SK-N-DZ (cell line): Measurements from ENCODE around the gene AMDHD2.
A peak's percentile ranks its signal among the peaks of the same experiment; 100 is the strongest.
"Not testable (repeated sequence)": the region's sequence is repeated elsewhere in the genome, so short reads cannot be mapped to it uniquely, and the experiment has no call there.

ENCODE experiments used
- DNase-seq: peaks from one replicate; pipeline ENCODE4 v3.0.0-alpha.2; 2015; ENCODE audit warnings: low spot score

AMDHD2 gene

GRCh38 chr16:2532494-2533141, 12.4 kb downstream of the AMDHD2 start:
- peak; percentile 58 for DNase-seq

GRCh38 chr16:2533142-2533755, 13.1 kb downstream of the AMDHD2 start:
- not testable (repeated sequence) for DNase-seq

DNA sequence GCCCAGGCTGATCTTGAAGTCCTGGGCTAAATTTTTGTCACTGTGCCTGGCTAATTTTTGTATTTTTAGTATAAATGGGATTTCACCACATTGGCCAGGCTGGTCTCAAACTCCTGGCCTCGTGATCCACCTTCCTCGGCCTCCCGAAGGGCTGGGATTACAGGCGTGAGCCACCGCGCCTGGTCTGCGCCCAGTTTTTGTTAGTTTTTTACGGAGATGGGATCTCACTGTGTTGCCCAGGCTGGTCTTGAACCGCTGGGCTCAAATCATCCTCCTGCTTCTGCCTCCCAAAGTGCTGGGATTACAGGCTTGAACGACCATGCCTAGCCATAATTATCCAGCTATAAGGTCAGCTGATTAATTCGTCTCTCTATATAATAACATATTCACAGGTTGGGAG, 13.7 kb downstream of the AMDHD2 start:
- DNase-seq = no peak

- DNase-seq = not testable (repeated sequence)
Observed at GRCh38 chr16:2534335-2534734, 14.2 kb downstream of the AMDHD2 start.

DNA sequence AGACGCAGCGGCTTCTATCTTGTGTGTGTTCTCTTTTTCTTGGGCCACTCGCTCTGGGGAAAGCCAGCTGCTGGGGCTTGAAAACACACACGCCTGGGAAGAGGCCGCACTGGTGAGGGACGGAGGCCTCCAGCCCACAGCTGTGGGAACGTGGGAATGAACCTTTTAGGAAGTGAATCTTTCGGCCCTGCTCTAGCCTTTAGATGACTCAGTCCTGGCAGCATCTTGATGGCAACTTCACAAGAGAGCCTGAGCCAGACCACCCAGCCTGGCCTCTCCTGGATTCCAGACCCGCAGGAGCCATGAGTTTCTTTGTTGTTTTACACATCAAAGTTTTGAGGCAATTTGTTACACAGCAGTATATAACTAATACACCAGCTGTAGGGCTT, 15.4 kb downstream of the AMDHD2 start:
- DNase-seq = no peak

DNA sequence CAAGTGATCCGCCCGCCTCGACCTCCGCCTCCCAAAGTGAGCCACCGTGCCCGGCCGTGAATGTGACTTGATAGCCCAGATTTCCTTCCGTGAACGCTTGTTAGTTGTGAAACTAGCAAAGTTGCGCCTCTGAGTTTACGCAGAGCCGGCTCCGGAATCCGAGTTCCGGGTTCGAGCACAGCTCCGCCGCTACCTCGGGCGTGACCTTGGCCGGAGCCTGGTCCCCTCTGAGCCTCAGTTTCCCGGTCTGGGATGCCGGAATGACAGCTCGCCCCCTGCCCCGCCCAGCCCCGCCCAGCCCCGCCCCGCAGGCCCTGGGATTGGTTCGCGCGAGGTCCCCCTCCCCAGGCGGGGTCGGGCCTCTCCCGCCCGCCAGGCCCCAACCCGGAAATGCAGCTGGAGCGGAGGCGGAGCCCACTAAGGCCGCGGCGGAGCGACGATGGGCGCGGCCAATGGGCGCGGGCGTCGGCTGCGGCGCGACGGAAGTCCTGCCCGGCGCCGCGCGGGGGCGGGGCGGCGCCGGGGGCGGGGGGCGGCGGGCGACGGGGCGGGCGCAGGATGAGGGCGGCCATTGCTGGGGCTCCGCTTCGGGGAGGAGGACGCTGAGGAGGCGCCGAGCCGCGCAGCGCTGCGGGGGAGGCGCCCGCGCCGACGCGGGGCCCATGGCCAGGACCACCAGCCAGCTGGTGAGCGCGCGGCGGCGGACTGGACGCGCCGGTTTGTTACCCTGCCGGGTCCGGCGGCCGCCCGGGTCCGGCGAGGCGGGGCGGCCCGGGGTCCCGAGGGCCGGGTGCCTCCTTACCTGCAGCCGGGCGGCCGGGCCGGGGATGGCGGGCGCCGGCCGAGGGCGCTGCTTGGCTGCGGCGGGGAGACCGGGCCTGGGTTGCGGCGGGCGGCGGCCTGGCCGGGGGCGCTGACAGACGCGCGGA, 17.5 kb downstream of the AMDHD2 start, which contains the start of gene PDPK1:
TSS of gene PDPK1 (plus strand) at position 571 of the 929 bp plus-strand sequence. CDS start at position 663, 92 bp downstream.
- peak; percentile 92 for DNase-seq

DNA sequence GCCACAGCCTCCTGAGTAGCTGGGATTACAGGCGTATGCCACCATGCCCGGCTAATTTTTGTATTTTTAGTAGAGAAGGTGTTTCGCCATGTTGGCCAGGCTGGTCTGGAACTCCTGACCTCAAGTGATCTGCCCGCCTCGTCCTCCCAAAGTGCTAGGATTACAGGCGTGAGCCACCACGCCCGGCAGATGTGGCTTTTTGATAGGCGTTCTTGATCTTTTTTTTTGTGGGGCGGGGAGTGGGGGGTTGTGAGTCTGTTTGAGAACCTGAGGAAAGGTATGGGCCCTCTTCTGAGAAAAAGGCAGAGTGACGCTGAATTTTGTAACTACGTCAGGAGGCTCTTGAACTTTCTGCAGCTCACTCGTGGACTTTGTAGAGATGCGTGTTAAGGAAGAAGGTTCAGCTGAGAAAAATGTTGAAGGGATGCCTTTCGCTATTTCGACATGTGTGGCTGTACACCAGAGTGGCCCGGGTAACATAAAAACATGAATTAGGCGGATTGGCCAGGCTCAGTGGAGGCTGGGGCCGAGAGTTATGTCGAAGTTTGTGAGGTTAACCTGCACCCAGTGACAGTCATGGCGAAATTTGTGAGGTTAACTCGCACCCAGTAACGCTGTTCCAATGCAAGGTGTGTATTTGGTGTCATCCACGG, 19.1 kb downstream of the AMDHD2 start:
- not testable (repeated sequence) for DNase-seq

DNA sequence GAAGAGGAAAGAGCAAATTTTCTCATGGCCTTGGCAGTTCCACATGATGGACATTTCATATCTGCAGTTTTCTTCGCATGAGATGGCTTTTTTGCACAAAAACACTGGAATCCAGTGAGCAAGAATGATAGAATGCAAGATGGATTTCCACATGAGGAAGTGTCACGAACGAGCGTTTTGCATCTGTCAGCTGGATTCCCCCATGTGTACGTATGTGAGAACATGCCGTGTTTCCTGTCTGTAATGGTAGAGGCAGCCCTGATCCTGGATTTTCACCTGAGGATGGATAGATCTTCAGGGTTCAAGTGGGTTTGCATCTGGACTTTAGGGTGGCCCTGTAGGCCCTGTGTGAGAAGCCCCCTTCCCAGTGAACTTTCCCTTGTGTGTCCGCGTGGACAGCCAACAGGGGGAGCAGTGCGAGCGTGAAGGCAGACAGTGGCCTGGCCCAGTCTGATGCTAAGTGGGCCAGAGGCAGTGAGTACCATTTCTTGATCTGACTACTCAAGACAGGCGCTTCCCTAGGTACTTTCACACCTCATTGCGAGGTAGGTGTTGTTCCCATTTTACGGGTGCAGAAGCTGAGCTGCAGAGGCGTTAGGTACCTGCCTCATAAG, 19.8 kb downstream of the AMDHD2 start:
- not testable (repeated sequence) for DNase-seq

DNA sequence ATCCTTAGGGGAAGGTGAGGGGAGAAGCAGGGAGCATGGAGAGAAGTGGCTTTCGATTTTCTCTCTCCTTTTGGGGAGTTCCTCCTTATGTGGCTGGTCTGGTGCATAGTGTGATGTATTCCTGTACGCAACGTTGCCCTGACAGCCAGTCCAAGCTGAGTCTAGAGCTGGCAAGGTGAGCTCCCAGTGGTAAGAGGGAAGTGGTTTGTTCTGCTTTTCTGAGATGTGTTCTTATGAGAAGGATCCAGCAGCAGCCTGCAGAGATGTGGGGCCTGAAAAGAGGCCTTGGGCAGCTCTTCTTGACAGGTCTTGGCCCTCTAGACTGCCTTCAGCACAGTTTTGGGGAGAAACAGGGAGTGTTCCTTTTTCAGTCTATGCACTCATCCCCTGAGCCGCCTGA, 20.7 kb downstream of the AMDHD2 start:
- not testable (repeated sequence) for DNase-seq

- DNase-seq = not testable (repeated sequence)
Observed at GRCh38 chr16:2541409-2541808, 21.2 kb downstream of the AMDHD2 start.

DNA sequence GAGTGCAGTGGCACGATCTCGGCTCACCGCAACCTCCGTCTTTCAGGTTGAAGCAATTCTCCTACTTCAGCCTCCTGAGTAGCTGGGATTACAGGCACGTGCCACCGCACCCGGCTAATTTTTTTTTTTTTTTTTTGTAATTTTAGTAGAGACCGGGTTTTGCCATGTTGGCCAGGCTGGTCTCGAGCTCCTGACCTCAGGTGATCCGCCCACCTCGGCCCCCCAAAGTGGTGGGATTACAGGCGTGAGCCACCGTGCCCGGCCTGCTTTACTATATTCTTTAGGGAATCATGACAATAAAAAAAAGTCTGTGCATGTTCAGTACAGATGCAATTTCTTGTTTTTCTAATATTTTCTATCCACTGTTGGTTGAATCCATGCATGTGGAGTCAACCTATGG, 23.6 kb downstream of the AMDHD2 start:
- not testable (repeated sequence) for DNase-seq

- not testable (repeated sequence) for DNase-seq
Observed at GRCh38 chr16:2550283-2550878, 30.2 kb downstream of the AMDHD2 start.

GRCh38 chr16:2551420-2551889, 31.3 kb downstream of the AMDHD2 start:
- not testable (repeated sequence) for DNase-seq

GRCh38 chr16:2554709-2555425, 34.7 kb downstream of the AMDHD2 start:
- DNase-seq = not testable (repeated sequence)

GRCh38 chr16:2557150-2557549, 37.0 kb downstream of the AMDHD2 start:
- not testable (repeated sequence) for DNase-seq

GRCh38 chr16:2560131-2560797, 40.1 kb downstream of the AMDHD2 start:
- DNase-seq = not testable (repeated sequence)

DNA sequence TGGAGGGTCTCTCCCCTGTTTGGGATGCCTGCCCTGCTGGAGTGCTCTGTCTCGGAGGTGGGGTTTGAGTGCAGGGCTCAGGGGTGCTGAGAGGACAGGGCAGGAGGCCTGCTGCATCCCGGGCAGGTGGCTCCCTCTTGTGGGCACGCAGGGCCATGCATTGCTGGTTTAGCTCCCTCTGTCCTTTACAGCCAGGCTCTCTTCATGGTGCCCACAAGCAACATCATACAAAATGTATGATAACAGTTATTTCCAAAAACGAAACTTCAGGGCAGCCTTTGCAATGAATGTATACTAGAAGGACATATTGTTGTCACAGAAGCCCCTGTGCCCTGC, 40.6 kb downstream of the AMDHD2 start:
- DNase-seq = not testable (repeated sequence)

DNA sequence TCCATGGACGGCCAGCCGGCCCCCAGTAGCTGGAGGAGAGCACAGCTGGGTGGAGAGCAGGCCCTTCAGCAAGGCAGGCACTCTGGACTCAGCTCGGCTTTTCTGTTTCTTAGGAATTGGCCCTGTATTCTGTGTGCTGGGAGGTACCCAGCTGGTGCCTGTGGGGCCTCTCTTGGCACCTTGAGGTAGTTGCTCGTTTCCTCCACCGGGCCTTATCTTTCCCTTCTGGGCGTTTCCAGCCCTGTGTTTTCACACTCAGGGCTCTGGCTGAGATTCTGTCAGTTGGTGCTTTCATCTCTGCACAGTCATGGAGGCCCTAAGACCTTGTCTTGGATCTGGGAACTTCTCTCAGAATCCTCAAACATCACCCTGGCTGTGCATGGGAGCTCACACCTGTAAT, 47.3 kb downstream of the AMDHD2 start:
- DNase-seq = not testable (repeated sequence)

- not testable (repeated sequence) for DNase-seq
Observed at GRCh38 chr16:2568573-2568972, 48.4 kb downstream of the AMDHD2 start.
